H9 (cell line): Measurements from ENCODE around the gene PAQR5. TPM values are rescaled to one million over a fixed set of nuclear protein-coding genes. Genes with fewer than 3 reads are reported as not detected.

ENCODE experiments used
- DNase-seq: peaks from one replicate; pipeline ENCODE4 v3.0.0-alpha.2; 2017
- H2AFZ ChIP-seq: one replicate; pipeline ENCODE4 v1.6.1; 2013; ENCODE audit warnings: mild to moderate bottlenecking, low read length, control low read depth, moderate library complexity
- H2AK5ac ChIP-seq: 2 replicates; pipeline ENCODE4 v1.6.1; 2013; ENCODE audit warnings: low read length, control low read depth, mixed read lengths; ENCODE audit not compliant: insufficient read length
- H2BK120ac ChIP-seq: one replicate; pipeline ENCODE4 v1.6.1; 2013; ENCODE audit warnings: low read depth, mild to moderate bottlenecking, low read length, control low read depth, inconsistent platforms; ENCODE audit not compliant: poor library complexity, severe bottlenecking
- H2BK12ac ChIP-seq: 2 replicates; pipeline ENCODE4 v1.6.1; 2013; ENCODE audit warnings: low read length, control low read depth, mixed read lengths, low read depth; ENCODE audit not compliant: insufficient read length
- H2BK15ac ChIP-seq: 2 replicates; pipeline ENCODE4 v1.6.1; 2013; ENCODE audit warnings: low read depth, low read length, control low read depth
- H2BK20ac ChIP-seq: one replicate; pipeline ENCODE4 v1.6.1; 2013; ENCODE audit warnings: low read depth, mild to moderate bottlenecking, low read length, control low read depth, inconsistent platforms; ENCODE audit not compliant: poor library complexity, severe bottlenecking
- H2BK5ac ChIP-seq: 2 replicates; pipeline ENCODE4 v1.6.1; 2013; ENCODE audit warnings: low read length, control low read depth, mixed read lengths; ENCODE audit not compliant: insufficient read length
- H3K14ac ChIP-seq: 2 replicates; pipeline ENCODE4 v1.6.1; 2013; ENCODE audit warnings: low read length, control low read depth; ENCODE audit not compliant: insufficient read depth
- H3K18ac ChIP-seq: 2 replicates; pipeline ENCODE4 v1.6.1; 2013; ENCODE audit warnings: low read depth, mild to moderate bottlenecking, mixed read lengths, low read length, control low read depth; ENCODE audit not compliant: insufficient read length
- H3K23ac ChIP-seq: 2 replicates; pipeline ENCODE4 v1.6.1; 2013; ENCODE audit warnings: low read length, control low read depth, mixed read lengths, low read depth; ENCODE audit not compliant: insufficient read length
- H3K23me2 ChIP-seq: 2 replicates; pipeline ENCODE4 v1.6.1; 2013; ENCODE audit warnings: low read depth, mild to moderate bottlenecking, mixed read lengths, low read length, control low read depth; ENCODE audit not compliant: insufficient read length, poor library complexity, severe bottlenecking
- H3K27ac ChIP-seq: 2 replicates; pipeline ENCODE4 v1.5.1; 2013; ENCODE audit warnings: low read length, control low read depth, mixed read lengths, low read depth; ENCODE audit not compliant: insufficient read length
- H3K27me3 ChIP-seq: 2 replicates; pipeline ENCODE4 v1.6.1; 2013; ENCODE audit warnings: low read length, control low read depth, inconsistent platforms; ENCODE audit not compliant: insufficient read depth
- H3K4ac ChIP-seq: 2 replicates; pipeline ENCODE4 v1.6.1; 2013; ENCODE audit warnings: low read depth, mild to moderate bottlenecking, control low read depth, inconsistent platforms, low read length, moderate library complexity
- H3K4me1 ChIP-seq: 2 replicates; pipeline ENCODE4 v1.6.1; 2013; ENCODE audit warnings: low read length, control low read depth, inconsistent platforms; ENCODE audit not compliant: insufficient read depth
- H3K4me2 ChIP-seq: 2 replicates; pipeline ENCODE4 v1.6.1; 2013; ENCODE audit warnings: low read length, control low read depth, mixed read lengths; ENCODE audit not compliant: insufficient read length, insufficient read depth
- H3K56ac ChIP-seq: 2 replicates; pipeline ENCODE4 v1.6.1; 2013; ENCODE audit warnings: low read depth, mild to moderate bottlenecking, mixed read lengths, low read length, control low read depth; ENCODE audit not compliant: insufficient read length
- H3K79me1 ChIP-seq: 2 replicates; pipeline ENCODE4 v1.6.1; 2013; ENCODE audit warnings: low read depth, mild to moderate bottlenecking, moderate library complexity, low read length, control low read depth, inconsistent platforms; ENCODE audit not compliant: insufficient read depth, poor library complexity, severe bottlenecking
- H3K79me2 ChIP-seq: 2 replicates; pipeline ENCODE4 v1.6.1; 2013; ENCODE audit warnings: low read length, control low read depth, inconsistent platforms; ENCODE audit not compliant: insufficient read depth
- H3K9ac ChIP-seq: 2 replicates; pipeline ENCODE4 v1.6.1; 2013; ENCODE audit warnings: low read length, control low read depth, mixed read lengths; ENCODE audit not compliant: insufficient read length; ENCODE audit errors: extremely low read depth
- H3K9me3 ChIP-seq: one replicate; pipeline ENCODE4 v1.6.1; 2013; ENCODE audit warnings: low read depth, low read length, inconsistent platforms; ENCODE audit not compliant: control insufficient read depth
- H3T11ph ChIP-seq: one replicate; pipeline ENCODE4 v1.6.1; 2013; ENCODE audit warnings: mild to moderate bottlenecking, low read length, control low read depth, inconsistent platforms
- H4K20me1 ChIP-seq: one replicate; pipeline ENCODE4 v1.6.1; 2013; ENCODE audit not compliant: control insufficient read depth, insufficient read length, insufficient read depth
- H4K5ac ChIP-seq: 2 replicates; pipeline ENCODE4 v1.6.1; 2013; ENCODE audit warnings: low read depth, mild to moderate bottlenecking, mixed read lengths, low read length, control low read depth; ENCODE audit not compliant: insufficient read length
- H4K8ac ChIP-seq: replicated peaks from 2 replicates; pipeline ENCODE4 v1.6.1; 2013; ENCODE audit warnings: low read length, control low read depth, mixed read lengths, low read depth; ENCODE audit not compliant: insufficient read length
- H4K91ac ChIP-seq: 2 replicates; pipeline ENCODE4 v1.6.1; 2013; ENCODE audit warnings: low read depth, mild to moderate bottlenecking, moderate library complexity, mixed read lengths, low read length, control low read depth; ENCODE audit not compliant: insufficient read length
- H3K27ac Mint-ChIP-seq, 3 experiments: 2 replicates in 2 of 3; 3 replicates in 1 of 3; pipeline ENCODE4 v1.8.0; 2020 to 2021; ENCODE audit warnings: mixed read lengths in 3 of 3, mild to moderate bottlenecking in 1 of 3, moderate library complexity in 1 of 3
- H3K27me3 Mint-ChIP-seq: 2 replicates; pipeline ENCODE4 v1.8.0; 2021; ENCODE audit warnings: low read depth, mild to moderate bottlenecking, moderate library complexity, mixed read lengths
- H3K36me3 Mint-ChIP-seq, 3 experiments: 2 replicates in 2 of 3; 3 replicates in 1 of 3; pipeline ENCODE4 v1.8.0; 2020 to 2021; ENCODE audit warnings: low read depth in 3 of 3, mixed read lengths in 3 of 3; ENCODE audit not compliant: insufficient read depth in 1 of 3
- H3K4me1 Mint-ChIP-seq, 2 experiments: 2 replicates each; pipeline ENCODE4 v1.8.0; 2020; ENCODE audit warnings: mixed read lengths in 2 of 2
- H3K4me3 Mint-ChIP-seq, 2 experiments: 2 replicates in 1 of 2; 3 replicates in 1 of 2; pipeline ENCODE4 v1.8.0; 2020 to 2021; ENCODE audit warnings: mild to moderate bottlenecking in 2 of 2, mixed read lengths in 2 of 2, moderate library complexity in 1 of 2
- H3K9me3 Mint-ChIP-seq, 2 experiments: 2 replicates in 1 of 2; 3 replicates in 1 of 2; pipeline ENCODE4 v1.8.0; 2020; ENCODE audit warnings: mild to moderate bottlenecking in 2 of 2, mixed read lengths in 2 of 2, moderate library complexity in 1 of 2
- CTCF ChIP-seq: fragments of 200-600 bp; sonication (generic); conservative IDR thresholded peaks from 3 replicates; pipeline ENCODE4 v1.8.0; 2021; ENCODE audit warnings: antibody characterized with exemption, mild to moderate bottlenecking
- WGBS: extraction: QIAGEN DNeasy Blood & Tissue Kit; methylation state at CpG from one replicate; pipeline ENCODE4 v1.1.7; 2013; ENCODE audit warnings: missing lambda C conversion rate, low lambda C conversion rate, mixed read lengths; ENCODE audit not compliant: insufficient read length; ENCODE audit errors: extremely low coverage; 5-methylcytosine and 5-hydroxymethylcytosine counted together
- total RNA-seq: library from RNA; stranded (reverse); gene quantifications from 2 replicates; pipeline ENCODE4 v1.2.1, GENCODE V29; 2021

Gene PAQR5
- total RNA-seq, 1 experiment from 2014 or later = 1.6 TPM

- Histone ChIP-seq H2BK5ac (no peak overlapping the region), H3K56ac (no peak overlapping the region), H3K4ac (no peak overlapping the region), H3K9ac (no peak overlapping the region), H3K27me3 (no peaks in the 10 kb centered on the region), H3K23me2 (no peaks in the 10 kb centered on the region), H4K8ac (no peak overlapping the region), H3K4me1 (no peaks in the 10 kb centered on the region), H4K5ac (no peak overlapping the region), H3K9me3 (no peaks in the 10 kb centered on the region), H2AK5ac (no peak overlapping the region), H2BK12ac (no peak overlapping the region), H3K23ac (no peak overlapping the region), H3K14ac (peak overlapping the region; percentile 4; the same call in 1 of the 2 replicates), H2BK120ac (no peak overlapping the region), H4K91ac (no peak overlapping the region), H3T11ph (no peak overlapping the region), H3K18ac (no peak overlapping the region), H4K20me1 (no peaks in the 10 kb centered on the region), H3K4me2 (no peak overlapping the region), H2BK20ac (no peak overlapping the region), H3K79me2 (no peaks in the 10 kb centered on the region), H2AFZ (no peak overlapping the region), H2BK15ac (no peak overlapping the region), H3K79me1 (no peaks in the 10 kb centered on the region), H3K27ac (no peak overlapping the region)
- Mint-ChIP-seq H3K4me3 (no peak overlapping the region), H3K4me1 (peaks cover 8 to 14% of the 10 kb centered on the region in 2 experiments), H3K27ac (no peak overlapping the region), H3K36me3 (no peaks in the 10 kb centered on the region), H3K27me3 (peaks cover 14% of the 10 kb centered on the region), H3K9me3 (no peaks in the 10 kb centered on the region)
- DNase-seq = no peak
- WGBS = no CpG with 5 or more reads among the region's 19 CpGs
- TF ChIP-seq CTCF = no peak
Measured at GRCh38 chr15:69319384-69320375, 21.0 kb downstream of the PAQR5 start.
